ENCODE results near the gene PRR14.

Gene PRR14

DNA sequence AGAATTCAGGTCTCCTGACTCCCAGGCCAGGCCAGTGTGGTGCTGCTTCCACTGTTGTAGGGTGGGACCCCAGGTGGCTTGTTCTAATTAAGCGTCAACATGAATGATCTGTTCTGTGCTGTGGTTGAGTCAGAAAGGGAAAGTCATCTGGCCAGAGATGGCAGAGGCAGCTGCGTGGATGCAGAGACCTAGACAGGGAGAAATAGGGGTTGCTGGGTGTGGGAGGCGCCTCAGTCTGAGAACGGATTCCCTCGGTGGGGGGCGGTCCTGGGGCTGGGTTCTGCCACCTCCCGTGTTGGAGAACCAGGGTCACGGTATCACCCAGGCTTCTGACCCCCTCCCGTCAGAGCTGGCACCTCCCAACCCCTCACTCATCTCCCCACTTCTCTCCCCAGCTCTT lies 13.1 kb downstream of the PRR14 start:
- no peak overlapping the region for H3K4me3 ChIP-seq (ENCODE audit: low read depth in 1 of 2, low read length in 1 of 2)
- peaks cover 32 to 38% of the 10 kb centered on the region in 2 experiments for H3K4me1 ChIP-seq (ENCODE audit: control insufficient read depth in 1 of 2, insufficient read depth in 1 of 2, low read depth in 1 of 2, low read length in 1 of 2)
- no peaks in the 10 kb centered on the region for H3K9me3 ChIP-seq
- H3K27ac ChIP-seq: no peak overlapping the region
- TF ChIP-seq, protein P1, sequence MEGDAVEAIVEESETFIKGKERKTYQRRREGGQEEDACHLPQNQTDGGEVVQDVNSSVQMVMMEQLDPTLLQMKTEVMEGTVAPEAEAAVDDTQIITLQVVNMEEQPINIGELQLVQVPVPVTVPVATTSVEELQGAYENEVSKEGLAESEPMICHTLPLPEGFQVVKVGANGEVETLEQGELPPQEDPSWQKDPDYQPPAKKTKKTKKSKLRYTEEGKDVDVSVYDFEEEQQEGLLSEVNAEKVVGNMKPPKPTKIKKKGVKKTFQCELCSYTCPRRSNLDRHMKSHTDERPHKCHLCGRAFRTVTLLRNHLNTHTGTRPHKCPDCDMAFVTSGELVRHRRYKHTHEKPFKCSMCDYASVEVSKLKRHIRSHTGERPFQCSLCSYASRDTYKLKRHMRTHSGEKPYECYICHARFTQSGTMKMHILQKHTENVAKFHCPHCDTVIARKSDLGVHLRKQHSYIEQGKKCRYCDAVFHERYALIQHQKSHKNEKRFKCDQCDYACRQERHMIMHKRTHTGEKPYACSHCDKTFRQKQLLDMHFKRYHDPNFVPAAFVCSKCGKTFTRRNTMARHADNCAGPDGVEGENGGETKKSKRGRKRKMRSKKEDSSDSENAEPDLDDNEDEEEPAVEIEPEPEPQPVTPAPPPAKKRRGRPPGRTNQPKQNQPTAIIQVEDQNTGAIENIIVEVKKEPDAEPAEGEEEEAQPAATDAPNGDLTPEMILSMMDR (IDR thresholded peaks at IDR 0.05): no peak
- peaks cover 86% of the 10 kb centered on the region for H3K36me3 ChIP-seq
- H3K27me3 ChIP-seq: no peaks in the 10 kb centered on the region

- TF ChIP-seq, protein P1 (IDR thresholded peaks at IDR 0.05): no peak
- H3K27me3 ChIP-seq: no peaks in the 10 kb centered on the region
- H3K9me3 ChIP-seq: no peaks in the 10 kb centered on the region
- peaks cover 95% of the 10 kb centered on the region for H3K36me3 ChIP-seq
- peaks cover 32 to 38% of the 10 kb centered on the region in 2 experiments for H3K4me1 ChIP-seq (ENCODE audit: control insufficient read depth in 1 of 2, insufficient read depth in 1 of 2, low read depth in 1 of 2, low read length in 1 of 2)
- H3K4me3 ChIP-seq (ENCODE audit: low read depth in 1 of 2, low read length in 1 of 2): no peak overlapping the region
- no peak overlapping the region for H3K27ac ChIP-seq
Measured at GRCh38 chr16:30664616-30665109, 13.9 kb downstream of the PRR14 start.

DNA sequence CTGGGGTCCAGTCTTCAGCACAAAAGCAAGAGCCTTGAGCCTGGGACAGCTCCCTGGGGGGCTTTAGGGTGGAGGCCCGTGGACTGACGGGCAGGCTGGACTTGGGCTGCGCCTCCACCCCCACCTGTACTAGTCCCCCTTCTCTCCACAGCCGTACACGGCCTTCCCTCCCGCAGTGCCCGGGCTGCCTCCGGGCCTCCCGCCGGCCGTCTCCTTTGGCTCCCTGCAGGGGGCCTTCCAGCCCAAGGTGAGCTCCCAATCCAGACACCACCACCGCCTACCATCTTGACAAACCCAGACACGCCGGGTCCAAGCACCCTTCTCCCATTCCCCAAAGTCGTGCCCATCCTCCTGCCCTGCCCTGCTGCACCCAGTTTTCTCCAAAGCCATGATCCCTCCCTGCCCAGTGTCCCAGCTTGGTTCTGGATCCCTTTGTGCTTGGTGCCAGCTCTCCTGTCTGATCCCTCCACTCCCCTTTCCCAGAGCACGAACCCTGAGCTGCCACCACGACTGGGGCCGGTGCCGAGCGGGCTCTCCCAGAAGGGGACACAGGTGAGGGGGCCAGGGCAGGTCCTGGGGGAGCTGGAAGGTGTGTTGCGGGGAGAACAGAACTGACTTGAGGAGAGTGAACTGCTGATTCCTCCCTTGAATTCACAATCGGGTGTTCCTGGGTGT lies 14.5 kb downstream of the PRR14 start:
- peaks cover 100% of the 10 kb centered on the region for H3K36me3 ChIP-seq
- H3K27me3 ChIP-seq: no peaks in the 10 kb centered on the region
- no peaks in the 10 kb centered on the region for H3K9me3 ChIP-seq
- peaks cover 26 to 36% of the 10 kb centered on the region in 2 experiments for H3K4me1 ChIP-seq (ENCODE audit: control insufficient read depth in 1 of 2, insufficient read depth in 1 of 2, low read depth in 1 of 2, low read length in 1 of 2)
- H3K27ac ChIP-seq: no peak overlapping the region
- TF ChIP-seq, protein P1 (IDR thresholded peaks at IDR 0.05): no peak
- no peak overlapping the region for H3K4me3 ChIP-seq (ENCODE audit: low read depth in 1 of 2, low read length in 1 of 2)

DNA sequence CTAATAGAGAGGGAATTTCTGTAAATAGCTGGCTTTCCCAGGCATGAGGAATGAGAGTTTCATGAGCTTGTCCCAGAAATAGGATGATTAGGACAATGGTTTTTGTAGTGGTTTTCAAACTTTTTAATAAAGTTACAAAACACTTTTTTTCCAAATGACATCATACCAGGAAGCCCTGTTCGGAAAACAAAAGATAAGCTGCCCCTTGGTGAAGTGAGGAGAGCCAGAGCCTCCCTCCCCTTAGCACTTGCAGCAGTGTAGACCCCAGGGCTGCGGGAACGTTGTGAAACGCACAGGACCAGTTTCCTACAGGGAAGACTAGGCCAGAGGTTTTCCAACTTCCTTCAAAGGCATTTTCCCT lies 15.1 kb downstream of the PRR14 start:
- Histone ChIP-seq H3K4me1 (ENCODE audit: control insufficient read depth in 1 of 2, insufficient read depth in 1 of 2, low read depth in 1 of 2, low read length in 1 of 2) (peaks cover 21 to 31% of the 10 kb centered on the region in 2 experiments), H3K27me3 (no peaks in the 10 kb centered on the region), H3K4me3 (ENCODE audit: low read depth in 1 of 2, low read length in 1 of 2) (no peak overlapping the region), H3K27ac (no peak overlapping the region), H3K9me3 (no peaks in the 10 kb centered on the region), H3K36me3 (peaks cover 100% of the 10 kb centered on the region)
- TF ChIP-seq, protein P1 (IDR thresholded peaks at IDR 0.05): no peak

DNA sequence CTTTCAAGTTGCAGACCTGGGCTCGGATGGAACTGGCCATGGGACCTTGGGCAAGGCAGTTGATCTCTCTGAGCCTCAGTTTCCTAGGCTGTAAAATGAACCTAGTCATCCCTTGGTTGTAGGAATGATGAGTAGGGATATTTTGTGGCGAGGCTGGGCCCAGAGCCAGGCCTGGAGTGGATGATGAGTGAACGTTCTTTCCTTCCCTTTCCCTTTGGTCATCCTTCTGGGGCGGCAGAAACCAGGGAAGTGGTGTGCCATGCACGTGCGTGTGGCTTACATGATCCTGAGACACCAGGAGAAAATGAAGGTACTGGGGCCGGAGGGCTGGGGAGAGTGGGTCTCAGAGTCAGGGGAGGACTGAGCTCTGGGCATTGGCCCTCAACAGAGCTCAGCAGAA lies 15.9 kb downstream of the PRR14 start:
- TF ChIP-seq, protein P1 (IDR thresholded peaks at IDR 0.05): no peak
- H3K27ac ChIP-seq: no peak overlapping the region
- peaks cover 100% of the 10 kb centered on the region for H3K36me3 ChIP-seq
- no peaks in the 10 kb centered on the region for H3K9me3 ChIP-seq
- H3K27me3 ChIP-seq: no peaks in the 10 kb centered on the region
- H3K4me3 ChIP-seq (ENCODE audit: low read depth in 1 of 2, low read length in 1 of 2): no peak overlapping the region
- peaks cover 12 to 22% of the 10 kb centered on the region in 2 experiments for H3K4me1 ChIP-seq (ENCODE audit: control insufficient read depth in 1 of 2, insufficient read depth in 1 of 2, low read depth in 1 of 2, low read length in 1 of 2)
